ENCODE results near the gene TTC9C. TPM values are rescaled to one million over a fixed set of nuclear protein-coding genes. Genes with fewer than 3 reads are reported as not detected.
"Not testable (repeated sequence)": the region's sequence is repeated elsewhere in the genome, so short reads cannot be mapped to it uniquely, and the experiment has no call there.

TTC9C gene
- total RNA-seq, 1 donor from 2014 or later: 24.3 TPM

DNA sequence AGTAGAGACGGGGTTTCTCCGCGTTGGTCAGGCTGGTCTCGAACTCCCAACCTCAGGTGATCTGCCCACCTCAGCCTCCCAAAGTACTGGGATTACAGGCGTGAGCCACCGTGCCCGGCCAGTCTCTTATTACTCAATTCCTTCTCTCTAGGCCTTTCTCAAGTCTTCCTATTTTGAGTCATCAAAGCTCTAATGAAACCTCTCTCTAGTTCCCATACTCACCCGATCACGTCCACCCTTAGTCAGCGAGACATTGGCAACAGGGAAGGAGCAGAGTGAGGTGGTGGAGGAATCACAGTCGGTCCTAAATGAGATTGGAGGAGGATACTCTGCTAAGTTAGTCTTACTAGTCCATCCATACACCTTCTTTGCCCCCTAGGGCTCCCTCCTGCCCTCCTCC, 26.0 kb upstream of the TTC9C start:
- H3K9me3 ChIP-seq: no peaks in the 10 kb centered on the region
- intact Hi-C loops (cut with DNase I): no loop called here
- TF ChIP-seq, protein P1, sequence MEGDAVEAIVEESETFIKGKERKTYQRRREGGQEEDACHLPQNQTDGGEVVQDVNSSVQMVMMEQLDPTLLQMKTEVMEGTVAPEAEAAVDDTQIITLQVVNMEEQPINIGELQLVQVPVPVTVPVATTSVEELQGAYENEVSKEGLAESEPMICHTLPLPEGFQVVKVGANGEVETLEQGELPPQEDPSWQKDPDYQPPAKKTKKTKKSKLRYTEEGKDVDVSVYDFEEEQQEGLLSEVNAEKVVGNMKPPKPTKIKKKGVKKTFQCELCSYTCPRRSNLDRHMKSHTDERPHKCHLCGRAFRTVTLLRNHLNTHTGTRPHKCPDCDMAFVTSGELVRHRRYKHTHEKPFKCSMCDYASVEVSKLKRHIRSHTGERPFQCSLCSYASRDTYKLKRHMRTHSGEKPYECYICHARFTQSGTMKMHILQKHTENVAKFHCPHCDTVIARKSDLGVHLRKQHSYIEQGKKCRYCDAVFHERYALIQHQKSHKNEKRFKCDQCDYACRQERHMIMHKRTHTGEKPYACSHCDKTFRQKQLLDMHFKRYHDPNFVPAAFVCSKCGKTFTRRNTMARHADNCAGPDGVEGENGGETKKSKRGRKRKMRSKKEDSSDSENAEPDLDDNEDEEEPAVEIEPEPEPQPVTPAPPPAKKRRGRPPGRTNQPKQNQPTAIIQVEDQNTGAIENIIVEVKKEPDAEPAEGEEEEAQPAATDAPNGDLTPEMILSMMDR (IDR thresholded peaks at IDR 0.05): no peak
- no peaks in the 10 kb centered on the region for H3K27me3 ChIP-seq (ENCODE audit: low read depth)
- ATAC-seq: no peak
- H3K36me3 ChIP-seq: peaks cover 11% of the 10 kb centered on the region
- no peak overlapping the region for H3K4me3 ChIP-seq
- no peak for DNase-seq
- H3K4me1 ChIP-seq: peaks cover 18% of the 10 kb centered on the region
- H3K27ac ChIP-seq: no peak overlapping the region

DNA sequence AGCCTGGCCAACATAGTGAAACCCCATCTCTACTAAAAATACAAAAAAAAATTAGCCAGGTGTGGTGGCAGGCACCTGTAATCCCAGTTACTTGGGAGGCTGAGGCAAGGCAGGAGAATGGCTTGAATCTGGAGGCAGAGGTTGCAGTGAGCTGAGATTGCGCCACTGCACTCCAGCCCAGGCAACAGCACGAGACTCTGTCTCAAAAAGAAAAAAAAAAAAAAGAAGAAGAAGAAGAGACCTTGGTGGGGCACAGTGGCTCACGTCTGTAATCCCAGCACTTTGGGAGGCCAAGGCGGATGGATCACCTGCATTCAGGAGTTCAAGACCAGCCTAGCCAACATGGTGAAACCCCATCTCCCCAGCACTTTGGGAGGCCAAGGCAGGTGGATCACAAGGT, 24.4 kb upstream of the TTC9C start:
- intact Hi-C loops (cut with DNase I); ATAC-seq; H3K27me3 ChIP-seq (ENCODE audit: low read depth); DNase-seq; H3K27ac ChIP-seq; H3K4me3 ChIP-seq; H3K9me3 ChIP-seq: not testable (repeated sequence)
- Histone ChIP-seq H3K36me3 (peaks cover 11% of the 10 kb centered on the region), H3K4me1 (peaks cover 26% of the 10 kb centered on the region)

DNA sequence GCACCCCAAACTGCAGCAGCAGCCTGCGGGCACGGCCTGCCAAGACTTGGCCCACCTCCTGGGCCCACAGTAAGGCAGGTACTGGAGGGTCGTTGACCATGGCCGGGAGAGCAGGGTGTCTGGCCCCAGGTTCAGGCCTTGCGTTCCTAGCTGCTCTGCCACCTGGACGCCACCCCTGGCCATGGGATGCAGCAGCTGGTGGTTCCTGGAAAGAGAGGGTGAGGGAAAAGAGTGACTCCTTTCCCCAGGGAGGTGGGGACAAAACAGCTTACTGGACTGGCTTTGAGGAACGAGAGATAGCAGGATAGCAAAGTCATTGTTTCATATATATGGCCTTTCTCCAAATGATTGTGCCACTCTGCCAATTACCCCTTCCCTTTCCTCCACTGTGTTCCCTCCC, 22.9 kb upstream of the TTC9C start:
- H3K27ac ChIP-seq: peak overlapping the region; percentile 91
- intact Hi-C loops (cut with DNase I): no loop called here
- TF ChIP-seq, protein P1 (IDR thresholded peaks at IDR 0.05): no peak
- no peaks in the 10 kb centered on the region for H3K27me3 ChIP-seq (ENCODE audit: low read depth)
- peak overlapping the region; percentile 90 for H3K4me3 ChIP-seq
- no peaks in the 10 kb centered on the region for H3K9me3 ChIP-seq
- H3K4me1 ChIP-seq: peaks cover 35% of the 10 kb centered on the region
- peaks cover 12% of the 10 kb centered on the region for H3K36me3 ChIP-seq
- DNase-seq: no peak
- ATAC-seq: no peak

DNA sequence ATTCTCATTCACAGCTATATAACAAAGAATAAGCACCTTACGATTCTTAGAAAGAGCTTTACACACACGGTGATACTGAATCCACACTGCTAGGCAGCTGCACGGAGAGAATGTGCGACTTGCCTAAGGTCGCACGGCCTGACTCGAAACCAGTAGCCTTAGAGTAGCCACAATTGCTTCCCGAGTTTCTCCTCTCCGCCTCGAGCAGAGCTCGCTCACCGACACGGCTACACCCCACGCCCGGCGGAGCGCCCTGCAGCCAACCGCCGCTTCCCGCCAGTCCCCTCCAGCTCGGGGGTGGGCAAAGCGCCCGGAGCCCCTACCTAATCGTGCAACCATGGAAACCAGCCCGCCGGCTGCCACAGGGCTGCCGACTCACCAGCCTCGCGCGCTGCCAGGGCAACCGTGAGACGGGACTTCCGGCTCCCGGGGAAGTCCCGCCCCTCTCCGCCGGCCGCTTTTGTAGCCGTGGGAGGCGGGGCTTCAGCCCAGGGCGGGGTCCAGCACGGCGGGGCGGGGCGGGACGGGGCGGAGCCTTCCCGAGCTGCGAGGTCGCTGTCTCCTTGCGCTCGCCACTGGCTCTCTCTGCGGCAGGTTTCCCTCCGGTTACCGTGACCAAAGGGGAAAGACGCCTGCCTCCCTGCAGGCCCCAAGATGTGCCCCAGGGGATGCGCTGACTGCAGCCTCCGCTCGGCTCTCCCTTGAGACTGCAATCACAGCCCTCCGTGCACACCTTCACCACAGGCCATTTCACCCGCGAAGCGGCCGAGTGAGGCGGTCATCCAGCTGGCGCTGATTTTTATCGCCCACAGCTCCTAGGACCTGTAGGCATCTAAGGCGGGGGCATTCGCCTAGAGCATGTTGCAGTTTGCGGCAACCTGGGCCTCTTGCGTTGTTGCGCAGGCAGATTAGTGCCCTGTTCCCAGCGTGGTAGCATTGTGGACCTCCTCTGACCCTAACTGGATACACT, 22.1 kb upstream of the TTC9C start:
- Histone ChIP-seq H3K9me3 (no peaks in the 10 kb centered on the region), H3K4me3 (peak overlapping the region; percentile 90), H3K4me1 (peaks cover 35% of the 10 kb centered on the region), H3K27ac (peak overlapping the region; percentile 91), H3K36me3 (peaks cover 14% of the 10 kb centered on the region), H3K27me3 (ENCODE audit: low read depth) (no peaks in the 10 kb centered on the region)
- intact Hi-C loops (cut with DNase I): no loop called here
- TF ChIP-seq, protein P1 (IDR thresholded peaks at IDR 0.05): no peak
- ATAC-seq (peak; percentile 93), DNase-seq (peak; percentile 97)

DNA sequence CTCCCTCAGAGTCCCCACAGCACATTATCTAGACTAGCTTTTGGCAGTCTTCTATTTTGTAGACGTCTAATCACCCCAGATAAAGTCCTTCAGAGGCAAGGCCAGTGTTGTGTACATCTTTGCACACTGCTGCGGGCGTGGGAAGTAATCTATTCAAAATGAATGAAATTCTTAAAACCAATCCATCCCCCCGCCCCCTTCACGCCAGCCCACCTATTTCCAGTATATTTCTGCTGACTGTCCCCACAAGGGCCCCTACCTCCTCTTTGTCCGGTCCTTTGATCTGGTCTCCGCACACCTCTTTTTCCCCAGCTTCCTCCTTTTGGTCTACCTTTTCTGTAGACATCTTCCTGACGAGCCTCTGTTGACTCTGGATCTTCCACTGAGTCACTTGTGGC, 21.4 kb upstream of the TTC9C start:
- no peaks in the 10 kb centered on the region for H3K27me3 ChIP-seq (ENCODE audit: low read depth)
- H3K4me1 ChIP-seq: peaks cover 35% of the 10 kb centered on the region
- peak overlapping the region; percentile 90 for H3K4me3 ChIP-seq
- ATAC-seq (no peak), DNase-seq (no peak)
- H3K9me3 ChIP-seq: no peaks in the 10 kb centered on the region
- peaks cover 15% of the 10 kb centered on the region for H3K36me3 ChIP-seq
- intact Hi-C loops (cut with DNase I): no loop called here
- TF ChIP-seq, protein P1 (IDR thresholded peaks at IDR 0.05): no peak
- H3K27ac ChIP-seq: peak overlapping the region; percentile 91

DNA sequence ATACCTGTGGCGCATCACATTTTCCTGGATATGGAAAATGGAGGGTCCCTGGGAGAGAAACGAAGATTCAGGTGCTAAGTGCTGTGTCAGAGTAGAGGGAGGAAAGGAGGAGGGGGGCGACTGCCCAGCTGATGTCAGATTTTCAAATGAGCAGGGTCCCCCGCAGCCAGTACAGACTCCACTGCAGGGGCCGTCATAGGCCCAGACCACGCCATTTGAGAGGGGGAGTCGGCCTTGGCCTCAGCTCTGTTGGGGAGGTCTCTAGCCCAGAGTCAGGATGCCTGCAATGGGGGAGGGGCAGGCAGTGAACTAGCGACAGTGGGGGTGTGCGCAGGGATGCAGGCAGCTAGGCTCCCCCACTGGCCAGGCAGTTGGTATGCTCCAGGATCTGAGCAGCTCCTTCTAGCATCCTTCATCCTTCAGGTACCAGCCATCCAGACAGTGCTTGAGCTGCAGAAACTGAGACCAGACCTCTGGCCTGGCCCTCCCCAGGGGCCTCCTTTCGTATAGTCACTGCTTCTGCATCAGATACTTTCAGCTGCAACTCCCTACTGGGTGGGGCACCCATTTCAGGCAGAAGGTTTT, 20.9 kb upstream of the TTC9C start, which contains the start of the genes BSCL2 and GNG3:
Gene BSCL2, minus strand, starts transcription at position 148 of the 585 bp plus-strand sequence. CDS start 229 bp downstream, outside the sequence.
Gene GNG3, plus strand, starts transcription at position 400 of the 585 bp plus-strand sequence. CDS start 620 bp downstream, outside the sequence.
- H3K27me3 ChIP-seq (ENCODE audit: low read depth): no peaks in the 10 kb centered on the region
- ATAC-seq (no peak), DNase-seq (no peak)
- intact Hi-C loops (cut with DNase I): no loop called here
- peak within 1 kb of the TSS; percentile 90 for H3K4me3 ChIP-seq
- H3K9me3 ChIP-seq: no peaks in the 10 kb centered on the region
- H3K27ac ChIP-seq: peak within 1 kb of the TSS; percentile 95
- TF ChIP-seq, protein P1 (IDR thresholded peaks at IDR 0.05): no peak
- H3K36me3 ChIP-seq: peaks cover 21% of the 10 kb centered on the region
- H3K4me1 ChIP-seq: peaks cover 35% of the 10 kb centered on the region

All from lower lobe of right lung (tissue), 2 donors.